Measurements from ENCODE around the gene PBX3.

Gene PBX3

GRCh38 chr9:125831054-125831453 lies 83.9 kb downstream of the PBX3 start:
- no peak overlapping the region for H3K4me3 ChIP-seq (ENCODE audit: control insufficient read depth, low read depth, low read length)
- DNase-seq (ENCODE audit: low read depth): no peak
- TF ChIP-seq CTCF (IDR thresholded peaks at IDR 0.05; ENCODE audit: control insufficient read depth, insufficient read depth, low read depth, low read length, missing control alignments): no peak

GRCh38 chr9:125831616-125832015 lies 84.4 kb downstream of the PBX3 start:
- TF ChIP-seq CTCF (IDR thresholded peaks at IDR 0.05; ENCODE audit: control insufficient read depth, insufficient read depth, low read depth, low read length, missing control alignments): no peak
- H3K4me3 ChIP-seq (ENCODE audit: control insufficient read depth, low read depth, low read length): no peak overlapping the region
- DNase-seq (ENCODE audit: low read depth): no peak

- DNase-seq (ENCODE audit: low read depth): no peak
Measured at GRCh38 chr9:125835655-125836054, 88.5 kb downstream of the PBX3 start.

GRCh38 chr9:125839317-125839716 lies 92.1 kb downstream of the PBX3 start:
- no peak for TF ChIP-seq CTCF (IDR thresholded peaks at IDR 0.05; ENCODE audit: control insufficient read depth, insufficient read depth, low read depth, low read length, missing control alignments)
- no peak for DNase-seq (ENCODE audit: low read depth)
- H3K4me3 ChIP-seq (ENCODE audit: control insufficient read depth, low read depth, low read length): no peak overlapping the region

More at GRCh38 chr9:125835655-125836054, 88.5 kb downstream of the PBX3 start:
- H3K4me3 ChIP-seq (ENCODE audit: control insufficient read depth, low read depth, low read length): no peak overlapping the region
- TF ChIP-seq CTCF (IDR thresholded peaks at IDR 0.05; ENCODE audit: control insufficient read depth, insufficient read depth, low read depth, low read length, missing control alignments): no peak

- no peak for TF ChIP-seq CTCF (IDR thresholded peaks at IDR 0.05; ENCODE audit: control insufficient read depth, insufficient read depth, low read depth, low read length, missing control alignments)
- no peak for DNase-seq (ENCODE audit: low read depth)
- no peak overlapping the region for H3K4me3 ChIP-seq (ENCODE audit: control insufficient read depth, low read depth, low read length)
Measured at GRCh38 chr9:125841444-125841843, 94.3 kb downstream of the PBX3 start.

GRCh38 chr9:125842242-125842641 lies 95.1 kb downstream of the PBX3 start:
- DNase-seq (ENCODE audit: low read depth): no peak
- TF ChIP-seq CTCF (IDR thresholded peaks at IDR 0.05; ENCODE audit: control insufficient read depth, insufficient read depth, low read depth, low read length, missing control alignments): no peak
- H3K4me3 ChIP-seq (ENCODE audit: control insufficient read depth, low read depth, low read length): no peak overlapping the region

- TF ChIP-seq CTCF (IDR thresholded peaks at IDR 0.05; ENCODE audit: control insufficient read depth, insufficient read depth, low read depth, low read length, missing control alignments): no peak
- no peak overlapping the region for H3K4me3 ChIP-seq (ENCODE audit: control insufficient read depth, low read depth, low read length)
- no peak for DNase-seq (ENCODE audit: low read depth)
Measured at GRCh38 chr9:125843646-125844045, 96.5 kb downstream of the PBX3 start.
